CD4-positive, alpha-beta T cell treated with Interleukin-6 at 100 ng/mL for 8 hours (primary cell): ENCODE results near the gene TMEM184C.

Source experiments
- DNase-seq: peaks from one replicate; pipeline ENCODE4 v3.0.0-alpha.2; 2020; ENCODE audit warnings: mixed read lengths, low spot score

Gene TMEM184C

DNA sequence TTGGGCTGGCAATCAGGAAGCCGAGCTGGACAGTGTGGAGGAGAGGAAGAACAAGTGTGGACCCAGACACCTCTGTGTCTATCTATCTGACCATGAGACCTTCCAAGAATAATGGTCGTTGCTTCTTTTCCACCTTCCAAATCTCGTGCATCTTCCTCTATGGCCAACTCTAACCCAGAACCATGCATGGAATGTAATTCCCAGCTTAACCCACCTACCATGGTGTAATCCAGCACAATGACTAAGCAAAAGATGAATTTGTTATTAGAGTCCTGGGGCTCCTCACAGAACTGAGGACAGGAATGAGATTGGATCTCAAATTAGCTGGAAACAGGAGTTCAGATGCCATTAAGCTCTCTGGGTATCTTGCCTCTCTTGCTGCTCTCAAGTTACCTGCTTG is 17.4 kb upstream of the TMEM184C start:
- no peak for DNase-seq

DNA sequence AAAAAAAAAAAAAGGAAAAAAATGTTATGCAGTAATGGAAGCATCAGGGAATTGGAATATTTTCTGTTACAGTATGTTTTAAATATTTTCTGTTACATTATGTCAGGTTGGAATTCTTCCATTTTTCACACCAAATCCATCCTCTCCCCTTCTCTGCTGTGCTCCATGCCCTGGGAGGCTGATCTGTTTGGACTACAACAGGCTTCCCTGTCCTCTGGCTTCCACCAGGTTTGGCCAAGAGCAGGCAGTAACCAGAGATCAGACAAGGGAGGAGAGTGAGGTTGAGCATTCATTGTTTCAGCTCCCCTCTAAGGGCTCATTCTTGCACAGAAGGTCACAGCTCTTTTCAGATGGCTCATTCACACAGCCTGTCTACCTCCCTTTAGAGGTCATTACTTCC is 11.7 kb upstream of the TMEM184C start:
- no peak for DNase-seq

DNA sequence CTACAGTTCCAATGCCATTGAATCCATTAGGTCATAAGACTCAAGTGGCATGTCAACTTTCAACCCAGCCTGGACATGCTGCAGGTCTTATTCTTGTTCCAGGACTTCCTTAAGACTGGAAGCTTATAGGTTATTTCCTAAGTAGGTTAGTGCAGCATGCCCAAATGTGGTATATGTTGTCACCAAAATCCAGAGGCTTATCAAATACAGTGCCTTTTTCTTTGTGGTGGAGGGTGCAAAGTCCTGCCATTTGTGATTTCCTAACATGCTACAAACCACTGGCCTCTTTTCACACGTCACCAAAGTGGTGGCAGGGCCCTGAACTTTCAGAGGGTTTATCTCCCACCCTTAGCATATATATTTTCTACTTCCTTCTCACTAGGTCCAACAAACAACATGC is 9.7 kb upstream of the TMEM184C start:
- DNase-seq, result no peak

DNA sequence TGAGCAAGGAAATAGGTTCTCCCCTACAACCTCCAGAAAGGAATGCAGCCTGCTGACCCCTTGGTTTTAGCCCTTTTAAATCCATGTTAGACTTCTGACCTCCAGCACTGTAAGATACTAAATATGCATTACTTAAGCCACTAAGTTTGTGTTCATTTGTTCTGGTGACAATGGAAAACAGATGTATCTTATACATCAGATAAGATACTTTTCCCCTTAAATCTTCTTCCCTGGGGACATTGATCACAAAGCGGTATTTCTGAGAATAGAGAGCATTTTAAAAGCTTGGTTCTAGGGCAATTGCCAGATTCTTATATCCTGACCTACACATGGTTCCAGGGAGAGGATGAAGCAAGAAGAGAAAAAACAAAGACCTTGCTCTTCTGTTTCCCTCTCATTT is 6.5 kb upstream of the TMEM184C start:
- no peak for DNase-seq

DNA sequence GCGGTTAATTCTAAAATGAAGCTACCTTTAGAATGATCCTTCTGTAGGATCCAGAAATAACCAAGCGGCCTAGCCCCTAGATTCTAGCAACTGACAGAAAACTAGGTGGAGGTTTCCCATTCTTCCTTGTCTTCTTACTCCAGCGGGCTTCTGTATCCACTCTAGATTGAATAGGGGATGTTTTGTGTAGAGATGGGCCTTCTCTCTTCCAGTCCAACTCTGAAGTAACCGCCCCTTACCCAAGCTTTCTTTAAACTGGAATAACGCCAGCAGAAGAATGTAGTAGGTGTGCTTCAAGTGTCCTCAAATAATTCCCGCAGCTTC is 386 bp upstream of the TMEM184C start:
- no peak for DNase-seq

DNA sequence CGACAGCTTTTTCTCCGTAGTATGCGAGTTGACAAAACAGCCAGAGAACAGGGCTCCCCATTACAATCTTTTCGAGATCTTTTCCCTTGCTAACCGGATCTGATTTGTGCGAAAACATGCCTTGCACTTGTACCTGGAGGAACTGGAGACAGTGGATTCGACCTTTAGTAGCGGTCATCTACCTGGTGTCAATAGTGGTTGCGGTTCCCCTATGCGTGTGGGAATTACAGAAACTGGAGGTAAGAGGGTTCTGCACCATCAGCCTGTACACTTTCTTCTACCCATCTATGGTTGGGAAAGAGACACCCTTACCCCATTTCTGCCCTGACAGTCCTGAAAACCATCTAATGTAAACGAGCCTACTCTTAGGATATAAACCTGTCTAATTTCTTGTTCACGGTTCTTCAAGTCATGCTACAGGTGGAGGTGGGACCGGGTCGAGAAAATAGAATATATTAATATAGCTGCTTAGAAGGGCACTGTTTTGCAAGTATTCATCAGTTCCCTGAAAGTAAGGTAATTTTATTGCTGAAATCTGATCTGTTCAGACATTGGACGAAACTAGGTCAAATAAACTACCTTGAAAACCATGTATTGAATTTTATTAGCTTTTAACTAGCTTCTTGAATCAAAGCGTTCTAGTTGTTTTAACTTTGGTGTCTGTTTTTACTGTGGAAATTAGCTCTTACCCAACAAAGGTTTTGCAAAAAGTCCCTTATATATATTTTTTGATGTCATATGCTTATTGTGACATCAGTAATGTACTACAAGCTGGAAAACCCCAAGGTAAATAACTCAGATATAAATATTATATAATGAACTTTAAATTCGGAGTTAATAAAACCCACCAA is 869 bp downstream of the TMEM184C start:
- no peak for DNase-seq

DNA sequence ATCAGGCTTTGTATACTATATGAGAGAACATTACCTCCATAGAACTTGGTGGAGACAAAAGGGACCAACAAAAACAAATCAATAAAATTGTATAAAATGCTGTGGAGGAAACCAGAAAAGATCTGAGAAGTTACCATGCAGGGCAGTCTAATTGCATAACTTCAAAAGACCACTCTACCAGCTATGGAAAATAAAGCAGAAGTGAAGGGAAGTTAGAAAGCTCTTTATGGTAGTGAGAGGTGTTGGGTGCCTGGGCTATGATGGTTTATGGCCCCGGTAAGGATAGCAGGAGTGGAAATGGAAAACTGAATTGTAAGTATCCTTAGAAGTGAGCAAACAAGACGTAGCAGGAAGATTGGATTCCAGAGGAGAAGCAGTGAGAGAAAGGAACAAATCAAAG is 3.1 kb downstream of the TMEM184C start:
- no peak for DNase-seq

DNA sequence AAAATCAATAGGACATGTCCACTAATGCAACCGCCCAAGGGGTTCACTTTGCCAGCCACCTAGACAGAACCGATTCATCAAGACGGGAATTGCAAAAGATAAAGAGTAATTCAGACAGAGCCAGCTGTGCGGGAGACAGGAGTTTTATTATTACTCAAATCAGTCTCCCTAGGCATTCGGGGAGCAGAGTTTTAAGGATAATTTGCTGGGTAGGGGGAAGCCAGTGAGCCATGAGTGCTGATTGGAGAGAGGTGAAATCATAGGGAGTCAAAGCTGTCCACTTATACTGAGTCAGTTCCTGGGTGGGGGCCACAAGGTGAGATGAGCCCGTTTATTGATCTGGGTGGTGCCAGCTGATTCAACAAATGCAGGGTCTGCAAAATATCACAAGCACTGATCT is 8.5 kb downstream of the TMEM184C start:
- no peak for DNase-seq

DNA sequence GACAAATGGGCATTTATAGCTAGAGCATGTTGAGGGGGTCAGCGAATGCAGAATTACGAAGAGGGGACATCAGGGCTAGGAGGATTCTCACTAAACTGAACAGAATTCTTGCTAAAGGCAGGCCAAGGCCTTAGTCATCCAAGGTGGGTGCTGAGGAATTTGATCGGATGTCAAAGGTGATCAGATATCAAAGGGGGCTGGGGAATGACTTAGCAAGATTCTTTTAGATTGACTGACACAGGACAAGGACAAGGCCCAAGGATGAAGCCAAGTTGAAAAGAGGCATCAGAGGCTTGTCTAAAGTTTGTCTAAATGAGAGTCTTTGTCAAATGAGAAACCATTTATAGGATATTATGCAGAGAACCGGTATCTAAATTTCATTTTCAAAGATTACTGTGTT is 9.7 kb downstream of the TMEM184C start:
- no peak for DNase-seq

DNA sequence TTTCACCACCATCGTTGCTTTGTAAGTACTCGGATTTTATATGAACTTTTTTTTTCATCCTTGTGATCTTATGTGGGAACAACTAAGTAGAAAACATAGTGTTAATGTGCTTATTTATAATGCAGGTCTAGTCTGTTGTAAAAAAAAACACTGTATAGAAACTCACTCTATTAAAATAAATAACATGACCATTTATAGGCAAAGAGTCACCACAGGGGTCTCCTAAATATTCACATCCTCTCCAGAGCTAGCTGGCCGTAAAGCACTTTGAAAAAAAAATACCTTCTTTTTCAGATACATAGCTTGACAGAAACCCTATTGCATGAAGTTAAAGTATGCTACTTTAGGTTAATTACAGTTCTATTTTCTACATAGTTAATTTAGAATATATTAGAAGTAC is 11.2 kb downstream of the TMEM184C start:
- DNase-seq, result no peak

DNA sequence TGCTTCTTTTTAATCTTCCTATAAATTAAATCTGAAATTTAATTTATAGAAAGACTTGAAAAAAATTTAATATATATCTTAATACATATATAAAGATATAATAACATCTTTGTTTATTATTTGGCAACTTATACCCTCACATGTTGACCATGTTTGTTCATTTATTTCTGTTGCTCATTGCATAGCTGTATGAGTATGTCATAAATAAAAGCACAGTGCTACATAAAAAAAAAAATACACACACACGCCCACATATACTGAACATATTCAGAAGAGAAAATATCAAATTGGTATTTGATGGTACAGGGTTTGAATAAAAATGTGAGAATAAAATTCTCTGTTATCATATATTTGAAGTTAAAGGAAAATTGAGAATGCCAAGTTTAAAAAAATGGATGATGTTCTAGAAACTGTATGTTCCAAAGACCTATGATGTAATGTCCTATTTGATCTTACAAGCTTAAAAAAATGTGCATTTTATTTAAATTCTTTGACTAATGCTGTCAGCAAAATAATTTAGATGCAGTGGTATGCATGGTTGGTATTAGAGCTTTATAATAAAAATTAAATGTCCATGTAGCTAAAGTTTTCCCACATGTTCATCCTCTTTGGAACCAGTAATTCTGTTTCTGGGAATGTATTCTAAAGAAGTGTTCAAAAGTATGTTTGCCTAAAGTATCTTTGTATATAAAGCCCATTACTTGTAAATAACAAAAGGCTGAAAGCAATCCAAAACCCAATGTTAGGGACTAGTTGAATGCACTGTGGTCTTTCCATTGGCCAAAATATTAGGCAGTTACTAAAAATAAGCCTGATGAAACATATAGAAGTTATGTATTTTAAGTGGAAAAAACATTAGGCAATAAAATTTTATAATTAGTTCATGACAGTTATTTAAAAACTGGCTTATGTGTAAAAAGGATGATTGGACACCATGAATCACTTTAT is 12.9 kb downstream of the TMEM184C start:
- no peak for DNase-seq

DNA sequence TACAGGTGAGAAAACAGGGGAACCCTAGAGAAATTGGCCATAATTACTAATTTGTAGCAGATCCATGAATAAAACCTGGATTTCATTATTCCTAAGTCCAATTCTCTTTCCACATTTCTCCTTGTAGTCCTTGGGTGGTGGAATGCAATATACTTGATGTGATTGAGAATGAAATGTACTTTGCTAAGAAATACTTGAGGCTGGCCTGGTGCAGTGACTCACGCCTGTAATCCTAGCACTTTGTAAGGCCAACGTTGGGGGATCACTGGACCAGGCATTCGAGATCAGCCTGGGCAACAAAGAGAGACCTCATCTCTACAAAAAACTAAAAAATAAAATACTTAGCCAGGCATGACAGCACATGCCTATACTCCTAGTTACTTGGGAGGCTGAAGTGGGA is 15.9 kb downstream of the TMEM184C start:
- DNase-seq, result no peak

DNA sequence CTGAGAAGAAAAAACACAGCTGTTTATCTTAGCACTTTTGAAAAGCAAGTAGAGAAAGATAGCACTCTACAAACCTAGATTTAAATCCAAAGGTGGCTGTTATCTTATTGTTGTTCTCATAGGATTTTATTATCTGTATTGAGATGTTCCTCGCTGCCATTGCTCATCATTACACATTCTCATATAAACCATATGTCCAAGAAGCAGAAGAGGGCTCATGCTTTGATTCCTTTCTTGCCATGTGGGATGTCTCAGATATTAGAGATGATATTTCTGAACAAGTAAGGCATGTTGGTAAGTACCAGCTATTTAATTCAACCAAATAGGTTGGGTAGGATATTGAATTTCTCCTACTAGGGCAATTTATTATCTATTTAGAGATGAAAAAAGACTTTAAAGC is 16.4 kb downstream of the TMEM184C start:
- DNase-seq, result no peak

DNA sequence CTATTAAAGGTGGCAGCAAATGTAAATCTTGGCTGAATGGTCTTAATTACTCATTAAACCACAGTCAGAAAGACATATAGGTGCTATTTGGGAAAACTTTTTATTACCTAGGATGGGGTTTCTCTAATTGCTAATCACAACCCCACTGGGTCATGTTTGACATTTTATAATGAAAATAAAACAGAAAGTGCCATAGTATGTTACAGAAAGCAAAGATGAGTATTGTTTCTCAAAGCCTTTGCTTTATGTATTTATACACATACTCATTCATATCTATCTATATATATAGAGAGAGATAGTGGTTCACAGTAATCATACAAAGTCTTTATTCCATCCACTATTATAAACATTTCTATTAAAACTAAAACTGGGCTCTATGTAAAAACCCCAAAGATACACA is 18.2 kb downstream of the TMEM184C start:
- no peak for DNase-seq

DNA sequence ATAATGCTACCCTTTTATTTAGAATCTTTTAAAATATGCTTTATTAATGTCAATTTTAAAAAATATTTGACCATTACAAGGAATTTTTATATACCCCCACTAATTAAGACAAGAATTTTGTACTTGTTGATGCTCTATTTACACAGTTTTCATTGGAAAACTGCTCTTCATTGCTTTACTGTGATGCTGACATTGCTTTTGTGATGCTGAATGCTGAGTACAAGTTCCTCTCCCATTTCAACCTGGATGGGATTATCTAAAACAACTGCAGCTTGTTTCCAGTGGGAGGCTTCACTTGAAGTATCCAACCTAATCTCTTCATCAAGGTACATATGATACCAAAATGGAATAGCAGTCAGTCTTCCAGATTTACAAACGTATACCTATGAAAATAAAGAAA is 21.2 kb downstream of the TMEM184C start:
- no peak for DNase-seq

DNA sequence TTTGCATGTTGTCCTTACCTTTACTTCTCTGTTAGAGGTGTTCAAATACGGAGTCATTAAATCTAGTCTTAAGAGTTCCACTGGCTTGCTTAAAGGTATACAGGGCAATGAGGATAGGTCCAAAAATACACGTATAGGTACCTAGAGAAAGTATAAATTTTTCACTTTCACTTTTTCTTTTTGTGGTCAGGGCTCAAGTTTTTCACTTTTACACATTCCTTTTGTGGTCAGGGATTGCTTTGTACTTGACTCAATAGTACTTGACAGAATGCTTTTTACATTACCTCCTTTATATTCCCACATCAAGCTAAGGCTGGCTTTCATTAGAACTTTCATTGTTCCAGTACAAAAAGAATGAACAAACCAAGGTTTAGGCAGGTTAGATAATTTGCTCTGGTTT is 21.7 kb downstream of the TMEM184C start:
- no peak for DNase-seq

DNA sequence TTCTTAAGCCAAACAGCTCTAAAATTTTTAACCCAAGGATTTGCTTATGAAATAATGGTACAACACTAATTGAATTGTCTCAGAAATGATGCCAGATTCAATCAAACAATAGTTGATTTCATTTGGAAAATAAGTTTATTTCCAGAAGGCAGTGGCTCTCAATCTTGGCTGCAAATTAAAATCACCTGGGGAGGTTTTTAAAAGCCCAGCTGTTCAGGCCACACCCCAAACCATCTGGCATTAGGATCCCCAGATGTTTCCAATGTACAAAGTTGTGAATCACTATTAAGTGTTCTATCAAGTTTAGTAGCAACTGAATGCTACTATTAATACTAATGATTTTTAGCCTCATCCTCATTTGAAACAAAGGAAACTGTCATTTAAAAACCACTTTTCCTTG is 22.2 kb downstream of the TMEM184C start:
- no peak for DNase-seq

DNA sequence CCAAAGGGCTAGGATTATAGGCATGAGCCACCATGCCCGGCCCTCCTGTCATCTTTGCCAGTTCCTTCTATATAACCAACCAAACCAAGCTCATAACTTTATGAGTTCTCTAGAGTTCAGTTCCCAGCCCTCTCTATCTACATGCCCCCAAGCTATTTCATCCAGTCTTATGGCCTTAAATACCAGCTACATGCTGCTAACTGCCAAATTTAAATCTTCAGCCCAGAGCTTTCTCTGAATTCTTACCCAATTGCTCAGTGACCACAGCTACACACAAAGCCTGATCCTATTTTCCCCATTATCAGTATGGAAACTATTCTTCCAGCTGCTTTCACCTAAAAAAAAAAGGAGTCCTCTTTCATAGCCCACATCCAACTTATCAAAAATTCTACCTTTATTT is 23.1 kb downstream of the TMEM184C start:
- no peak for DNase-seq

DNA sequence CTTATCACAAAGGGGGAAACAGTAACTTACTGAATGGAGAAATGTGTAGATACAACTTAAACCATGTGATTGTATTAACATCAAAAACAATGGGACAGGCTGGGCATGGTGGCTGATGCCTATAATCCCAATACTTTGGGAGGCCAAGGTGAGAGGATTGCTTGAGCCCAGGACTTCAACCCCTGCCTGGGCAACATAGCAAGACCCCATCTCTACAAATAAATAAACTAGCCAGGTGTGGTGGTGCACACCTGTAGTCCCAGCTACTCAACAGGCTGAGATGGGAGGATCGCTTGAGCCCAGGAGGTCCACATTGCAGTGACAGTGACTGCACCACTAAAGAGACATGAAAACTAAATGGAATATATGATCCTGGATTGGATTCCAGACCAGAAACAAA is 26.4 kb downstream of the TMEM184C start:
- no peak for DNase-seq

DNA sequence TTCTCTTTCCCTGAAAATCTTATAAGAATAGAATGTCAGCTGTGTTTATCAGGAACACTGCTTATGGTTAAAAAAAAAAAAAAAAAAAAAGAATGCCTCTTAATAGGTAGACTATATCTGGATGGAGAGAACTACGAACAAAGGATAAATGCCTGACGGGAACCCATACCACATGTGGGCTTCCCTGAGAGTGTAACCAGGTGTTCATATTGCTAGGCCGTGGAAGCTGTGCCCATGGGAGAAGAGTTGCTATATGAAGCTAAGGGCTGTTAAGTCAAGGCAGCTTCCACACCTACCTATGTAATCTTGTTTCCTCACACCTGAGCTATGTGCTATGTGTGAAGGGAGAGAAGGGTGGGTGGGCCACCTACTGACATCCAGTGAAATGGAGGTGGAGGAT is 27.3 kb downstream of the TMEM184C start:
- DNase-seq, result no peak

DNA sequence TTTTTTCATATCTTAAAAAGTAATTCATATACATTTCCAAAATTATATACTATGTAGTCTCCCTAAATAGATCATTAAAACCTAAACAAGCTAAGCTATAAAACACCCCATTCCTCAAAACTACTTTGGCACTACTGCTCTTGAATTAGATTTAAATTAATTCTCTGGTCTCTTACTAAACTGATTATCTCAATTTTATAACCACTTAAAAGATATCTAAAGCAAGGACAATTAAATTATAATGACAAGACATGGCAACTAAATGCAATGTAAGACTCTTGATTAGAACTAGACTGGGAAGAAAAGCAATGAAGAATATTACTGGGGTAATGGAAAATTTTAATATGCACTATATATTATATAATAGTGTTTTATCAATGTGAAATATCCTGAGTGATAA is 27.9 kb downstream of the TMEM184C start:
- DNase-seq, result no peak

DNA sequence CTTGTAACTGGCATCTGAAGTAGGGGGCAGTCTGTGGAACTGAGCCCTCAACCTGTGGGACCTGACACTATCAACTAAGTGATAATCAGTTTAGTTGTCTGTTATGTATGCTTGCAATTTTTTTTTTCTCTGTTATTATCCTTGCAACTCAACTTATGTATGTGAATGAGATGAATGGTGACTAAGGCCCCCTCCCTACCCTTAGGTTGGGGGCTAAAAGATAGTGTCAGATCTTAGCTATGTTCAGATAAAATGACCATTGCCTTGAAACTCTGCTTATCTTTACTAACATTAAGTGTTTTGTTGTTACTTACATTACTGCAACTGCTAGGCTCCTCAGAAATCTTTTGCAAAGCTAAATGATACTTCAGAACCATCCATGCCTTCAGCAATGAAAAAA is 31.5 kb downstream of the TMEM184C start:
- DNase-seq, result no peak

DNA sequence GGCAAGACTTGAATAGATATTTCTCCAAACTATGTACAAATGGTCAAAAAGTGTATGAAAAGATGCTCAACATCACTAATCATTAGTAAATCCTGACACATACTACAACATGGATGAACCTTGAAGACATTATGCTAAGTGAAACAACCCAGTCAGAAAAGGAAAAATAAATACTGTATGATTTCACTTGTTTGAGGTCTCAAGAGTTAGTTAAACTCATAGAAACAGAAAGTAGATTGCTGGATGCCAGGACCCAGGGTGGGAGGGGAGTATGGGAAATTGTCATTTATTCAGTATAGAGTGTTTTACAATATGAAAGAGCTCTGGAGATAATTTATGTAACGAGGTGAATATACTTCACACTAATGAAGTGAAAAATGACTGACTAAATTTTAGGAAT is 34.4 kb downstream of the TMEM184C start:
- DNase-seq, result no peak
